Stimulated activated CD8-positive, alpha-beta memory T cell treated with anti-CD3 and anti-CD28 coated beads, Interleukin-4, amount 100 ng/mL, for 4 hours (primary cell): Measurements from ENCODE around the gene HIF1A.
A peak's percentile ranks its signal among the peaks of the same experiment; 100 is the strongest.
"Not testable (repeated sequence)": the region's sequence is repeated elsewhere in the genome, so short reads cannot be mapped to it uniquely, and the experiment has no call there.

ENCODE experiments used
- DNase-seq, 2 donors: peaks; one replicate each; pipeline ENCODE4 v3.0.0-alpha.2; 2020; ENCODE audit warnings: low read depth in 2 of 2, low spot score in 1 of 2

Gene HIF1A

GRCh38 chr14:61694830-61695694 lies at the start of gene HIF1A:
TSS of gene HIF1A (plus strand) at chr14:61695513. CDS start at chr14:61695805, 292 bp downstream.
- DNase-seq: peak; percentile 85 to 95

GRCh38 chr14:61646366-61647116 lies 48.8 kb upstream of the HIF1A start:
- no peak for DNase-seq

GRCh38 chr14:61647704-61648103 lies 47.6 kb upstream of the HIF1A start:
- no peak for DNase-seq

GRCh38 chr14:61648377-61648776 lies 46.9 kb upstream of the HIF1A start:
- DNase-seq: no peak

- no peak for DNase-seq
These were observed 46.0 kb upstream of the HIF1A start for GRCh38 chr14:61649283-61649682.

GRCh38 chr14:61651355-61651754 lies 44.0 kb upstream of the HIF1A start:
- DNase-seq: no peak

- no peak for DNase-seq
These were observed 42.6 kb upstream of the HIF1A start for GRCh38 chr14:61652526-61653262.

- no peak for DNase-seq
These were observed 41.8 kb upstream of the HIF1A start for GRCh38 chr14:61653507-61653906.

GRCh38 chr14:61654026-61654425 lies 41.3 kb upstream of the HIF1A start:
- no peak for DNase-seq

- DNase-seq: no peak
These were observed 39.5 kb upstream of the HIF1A start for GRCh38 chr14:61655777-61656176.

GRCh38 chr14:61656341-61656740 lies 39.0 kb upstream of the HIF1A start:
- DNase-seq: no peak

- DNase-seq: not testable (repeated sequence)
These were observed 37.2 kb upstream of the HIF1A start for GRCh38 chr14:61658111-61658510.

- DNase-seq: no peak
These were observed 35.7 kb upstream of the HIF1A start for GRCh38 chr14:61659582-61659981.

GRCh38 chr14:61661471-61662400 lies 33.6 kb upstream of the HIF1A start:
- DNase-seq: no peak

GRCh38 chr14:61662437-61663311 lies 32.6 kb upstream of the HIF1A start:
- DNase-seq: peak in 1 of 2 donors; percentile 29

- no peak for DNase-seq
These were observed 31.9 kb upstream of the HIF1A start for GRCh38 chr14:61663312-61663979.

- no peak for DNase-seq
These were observed 27.0 kb upstream of the HIF1A start for GRCh38 chr14:61668282-61668681.

- DNase-seq: no peak
These were observed 24.7 kb upstream of the HIF1A start for GRCh38 chr14:61670576-61670975.

GRCh38 chr14:61671082-61671481 lies 24.2 kb upstream of the HIF1A start:
- no peak for DNase-seq
